IPS-18c (cell line): Measurements from ENCODE around the gene IDH1.
A peak's percentile ranks its signal among the peaks of the same experiment; 100 is the strongest.
"Not testable (repeated sequence)": the region's sequence is repeated elsewhere in the genome, so short reads cannot be mapped to it uniquely, and the experiment has no call there.

Experiments used
- H3K4me3 ChIP-seq: 2 replicates; pipeline ENCODE4 v1.7.0; 2013; ENCODE audit warnings: low read depth, mild to moderate bottlenecking, low read length, moderate library complexity; ENCODE audit not compliant: insufficient read depth
- H3K9me3 ChIP-seq: one replicate; pipeline ENCODE4 v1.6.1; 2013; ENCODE audit warnings: mild to moderate bottlenecking, low read length, moderate library complexity; ENCODE audit not compliant: control insufficient read depth, insufficient read depth

The IDH1 gene

GRCh38 chr2:208265801-208266552 lies 11.1 kb upstream of the IDH1 start, which contains the start of gene PIKFYVE:
TSS of gene PIKFYVE (plus strand) at chr2:208266255. CDS start at chr2:208271520, 5,265 bp downstream.
- peak within 1 kb of the TSS; percentile 90 for H3K4me3 ChIP-seq

DNA sequence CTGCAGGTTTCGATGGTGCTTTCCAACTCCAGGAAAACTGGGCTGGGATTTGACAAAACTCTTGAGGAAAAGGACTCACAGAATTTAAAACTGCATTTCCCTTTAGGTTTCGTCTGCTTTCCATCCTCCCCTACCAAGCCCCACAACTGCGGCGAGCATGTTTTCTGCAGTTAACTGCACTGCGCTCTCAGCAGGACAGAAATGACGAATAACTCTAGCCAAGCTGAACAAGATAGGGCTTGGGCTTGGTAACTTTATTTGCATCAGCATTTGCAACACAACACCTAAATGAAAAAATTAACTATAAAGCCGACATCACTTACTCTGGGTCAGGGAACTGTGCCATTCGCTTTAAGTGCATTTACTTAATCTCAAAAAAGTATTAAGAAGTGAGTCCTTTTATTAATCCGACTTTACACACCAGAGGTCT lies 10.5 kb upstream of the IDH1 start:
- H3K4me3 ChIP-seq = peak overlapping the region; percentile 90; the same call in 1 of the 2 replicates
- H3K9me3 ChIP-seq = no peaks in the 10 kb centered on the region

More at GRCh38 chr2:208265801-208266552, 11.1 kb upstream of the IDH1 start, which contains the start of gene PIKFYVE:
- no peaks in the 10 kb centered on the region for H3K9me3 ChIP-seq

DNA sequence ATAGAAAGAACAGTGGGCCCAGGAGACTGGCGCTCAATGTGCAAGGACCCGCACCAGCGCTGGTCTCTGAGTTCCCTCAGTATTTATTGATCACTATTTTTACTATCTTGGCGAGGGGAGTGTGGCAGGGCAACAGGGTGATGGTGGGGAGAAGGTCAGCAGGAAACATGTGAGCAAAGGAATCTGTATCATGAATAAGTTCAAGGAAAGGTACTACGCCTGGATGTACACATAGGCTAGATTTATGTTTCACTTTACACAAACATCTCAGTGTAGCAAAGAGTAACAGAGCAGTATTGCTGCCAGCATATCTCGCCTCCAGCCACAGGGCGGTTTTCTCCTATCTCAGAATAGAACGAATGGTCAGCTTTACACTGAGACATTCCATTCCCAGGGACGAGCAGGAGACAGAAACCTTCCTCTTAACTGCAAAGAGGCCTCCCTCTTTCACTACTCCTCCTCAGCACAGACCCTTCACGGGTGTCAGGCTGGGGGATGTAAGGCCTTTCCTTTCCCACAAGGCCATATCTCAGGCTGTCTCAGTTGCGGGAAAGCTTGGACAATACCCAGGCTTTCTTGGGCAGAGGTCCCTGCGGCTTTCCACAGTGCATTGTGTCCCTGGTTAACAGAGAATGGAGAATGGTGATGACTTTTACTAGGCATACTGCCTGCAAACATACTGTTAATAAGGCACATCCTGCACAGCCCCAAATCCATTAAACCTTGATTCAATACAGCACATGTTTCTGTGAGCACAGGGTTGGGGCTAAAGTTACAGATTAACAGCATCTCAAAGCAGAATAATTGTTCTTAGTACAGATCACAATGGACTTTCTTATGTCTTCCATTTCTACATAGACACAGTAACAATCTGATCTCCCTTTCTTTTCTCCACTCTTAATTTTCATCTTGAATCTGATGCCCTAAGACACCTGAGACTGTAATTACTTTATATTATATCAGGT lies 2.3 kb upstream of the IDH1 start:
- not testable (repeated sequence) for H3K4me3 ChIP-seq, H3K9me3 ChIP-seq

GRCh38 chr2:208256192-208256782 lies 1.4 kb upstream of the IDH1 start:
- Histone ChIP-seq H3K9me3 (peaks cover 4% of the 10 kb centered on the region), H3K4me3 (no peak overlapping the region)

GRCh38 chr2:208255557-208256106 lies 761 bp upstream of the IDH1 start:
- Histone ChIP-seq H3K9me3 (peaks cover 4% of the 10 kb centered on the region), H3K4me3 (peak overlapping the region; percentile 99)

GRCh38 chr2:208254118-208254870 lies 577 bp downstream of the IDH1 start:
- H3K4me3 ChIP-seq = peak overlapping the region; percentile 99
- H3K9me3 ChIP-seq = peaks cover 4% of the 10 kb centered on the region

DNA sequence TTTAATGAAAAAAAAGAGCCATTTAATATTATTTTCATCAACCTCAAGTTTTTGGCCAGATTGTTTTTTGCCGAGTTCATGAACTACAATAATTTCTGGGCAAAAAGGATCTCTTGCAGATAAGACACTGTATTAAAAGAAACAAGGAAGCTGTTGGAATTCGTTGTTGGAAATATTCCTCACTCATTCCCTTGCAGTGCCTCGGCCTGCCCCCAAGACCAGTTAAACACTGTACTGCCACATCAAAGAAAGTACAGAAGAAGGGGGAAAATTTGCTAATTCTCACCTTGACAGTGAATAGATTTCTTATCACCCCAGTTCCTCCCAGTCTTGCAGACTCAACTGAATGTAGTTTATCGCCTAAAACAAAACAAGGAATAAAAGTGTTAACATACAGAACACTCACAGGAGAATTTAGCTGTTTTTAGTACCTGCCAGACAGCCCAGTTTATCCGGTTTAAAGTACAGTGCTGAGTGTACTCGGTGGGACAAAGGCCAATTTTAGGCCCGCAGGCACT lies 1.2 kb downstream of the IDH1 start:
- Histone ChIP-seq H3K9me3 (peaks cover 4% of the 10 kb centered on the region), H3K4me3 (peak overlapping the region; percentile 99)

- H3K9me3 ChIP-seq = peaks cover 4% of the 10 kb centered on the region
- H3K4me3 ChIP-seq = no peak overlapping the region
These were observed 2.0 kb downstream of the IDH1 start for GRCh38 chr2:208252716-208253492.

- H3K9me3 ChIP-seq = peaks cover 4% of the 10 kb centered on the region
- no peak overlapping the region for H3K4me3 ChIP-seq
These were observed 3.8 kb downstream of the IDH1 start for GRCh38 chr2:208251098-208251497.

DNA sequence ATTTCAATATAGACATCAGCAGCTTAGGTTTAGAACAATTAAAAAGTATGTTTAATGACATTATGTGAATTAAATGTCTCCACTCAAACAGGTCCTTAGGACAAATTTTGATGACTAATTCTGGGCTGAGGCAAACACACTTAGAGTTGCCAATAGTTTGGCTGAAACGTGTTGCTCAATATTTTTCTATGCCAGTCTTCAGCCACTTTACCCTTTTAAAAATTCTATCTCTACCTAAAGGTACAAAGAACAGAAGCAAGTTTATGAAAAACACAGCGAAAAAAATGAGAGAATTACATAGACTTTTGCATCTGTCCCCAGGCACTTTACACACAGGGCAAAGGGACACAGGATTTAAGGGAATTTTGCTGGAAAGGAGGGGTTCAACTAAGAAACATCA lies 4.5 kb downstream of the IDH1 start:
- peaks cover 4% of the 10 kb centered on the region for H3K9me3 ChIP-seq

GRCh38 chr2:208249296-208249695 lies 5.6 kb downstream of the IDH1 start:
- Histone ChIP-seq H3K9me3 (peaks cover under 1% of the 10 kb centered on the region), H3K4me3 (no peak overlapping the region)

More for the DNA sequence above, 4.5 kb downstream of the IDH1 start:
- H3K4me3 ChIP-seq = no peak overlapping the region

- H3K9me3 ChIP-seq = no peaks in the 10 kb centered on the region
- no peak overlapping the region for H3K4me3 ChIP-seq
These were observed 6.3 kb downstream of the IDH1 start for GRCh38 chr2:208248601-208249000.

DNA sequence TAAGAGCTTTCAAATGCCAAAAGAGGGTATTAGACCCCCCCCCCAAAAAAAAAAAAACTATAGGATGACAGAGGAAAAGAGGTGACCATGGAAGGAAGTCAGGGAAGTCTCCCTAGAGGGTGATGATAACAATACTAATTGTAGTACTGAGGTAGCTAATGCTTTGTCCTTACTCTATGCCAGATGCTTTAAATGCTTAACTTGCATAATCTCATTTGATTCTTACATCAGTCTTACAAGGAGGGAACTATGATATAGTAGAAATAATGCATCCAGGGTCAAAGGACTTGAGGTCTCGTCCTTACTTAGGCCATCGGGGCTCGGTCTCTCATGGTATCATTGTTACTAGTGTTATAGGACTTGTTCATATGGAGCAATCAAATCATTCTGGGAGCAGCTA lies 9.1 kb downstream of the IDH1 start:
- H3K9me3 ChIP-seq = no peaks in the 10 kb centered on the region

GRCh38 chr2:208244422-208244821 lies 10.4 kb downstream of the IDH1 start:
- Histone ChIP-seq H3K4me3 (no peak overlapping the region), H3K9me3 (no peaks in the 10 kb centered on the region)

More for the DNA sequence above, 9.1 kb downstream of the IDH1 start:
- H3K4me3 ChIP-seq = no peak overlapping the region

DNA sequence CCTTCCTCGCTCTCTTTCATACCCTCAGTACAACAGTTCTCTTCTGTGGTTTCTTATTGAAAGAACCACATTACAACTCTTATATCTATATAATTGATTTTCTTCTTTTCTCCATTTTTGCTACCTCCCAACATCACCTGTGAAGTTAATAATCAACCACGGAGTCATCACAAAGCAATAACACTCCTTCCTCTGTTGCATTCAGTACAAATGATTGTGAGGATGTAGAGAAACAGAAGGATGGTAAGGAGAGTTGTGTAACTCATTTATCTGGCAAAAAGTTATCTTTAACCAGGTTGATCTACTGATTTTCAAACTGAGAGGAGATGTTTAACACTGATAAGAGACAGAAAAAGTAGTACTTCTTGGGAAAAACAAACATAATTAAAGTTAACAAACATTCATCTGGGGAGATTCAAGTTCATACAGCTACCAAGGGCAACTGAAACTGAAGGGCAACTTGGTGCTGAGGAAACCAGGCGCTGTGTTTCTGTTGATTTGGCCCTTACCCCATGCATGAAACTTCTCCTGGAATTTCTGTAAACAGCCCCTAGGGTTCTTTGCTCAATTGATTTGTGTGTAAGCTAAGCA lies 14.2 kb downstream of the IDH1 start:
- no peaks in the 10 kb centered on the region for H3K9me3 ChIP-seq
- no peak overlapping the region for H3K4me3 ChIP-seq
